ENCODE data around the gene PDSS2. TPM values are rescaled to one million over a fixed set of nuclear protein-coding genes. Genes with fewer than 3 reads are reported as not detected.

PDSS2 gene
- total and polyA plus RNA-seq, 9 of the 15 experiments (the other 6 are each of a cell fraction or from before 2014, with no cell fraction given) = 5.8 to 21.1 (median 12.0) TPM

- TF ChIP-seq REST (IDR thresholded peaks at IDR 0.05; ENCODE audit: borderline replicate concordance) = no peak
- no peak for TF ChIP-seq REST (CRISPR knock-in tag; IDR thresholded peaks at IDR 0.05; ENCODE audit: low read depth)
- peak; percentile 48 for TF ChIP-seq RBBP5 (IDR thresholded peaks at IDR 0.05; ENCODE audit: borderline replicate concordance, insufficient read depth, low read length, poor library complexity, severe bottlenecking)
- peak; percentile 79 for TF ChIP-seq PKNOX1 (IDR thresholded peaks at IDR 0.05)
- TF ChIP-seq PRPF4 (IDR thresholded peaks at IDR 0.05; ENCODE audit: insufficient read depth, low read depth, low read length, poor library complexity, severe bottlenecking) = no peak
- TF ChIP-seq JUN (IDR thresholded peaks at IDR 0.05; ENCODE audit: borderline replicate concordance, low read depth, low read length) = peak; percentile 52; the same call in 1 of the 2 replicates
- TF ChIP-seq JUN (CRISPR knock-in tag; IDR thresholded peaks at IDR 0.05; ENCODE audit: borderline replicate concordance) = 0 out of 2 replicates have a peak, but pooled peaks have one; percentile 65
- TF ChIP-seq TFAM (CRISPR knock-in tag; conservative IDR thresholded peaks at IDR 0.05) = no peak
- no peak for TF ChIP-seq MYBL2 (IDR thresholded peaks at IDR 0.05; ENCODE audit: low read depth)
- TF ChIP-seq MYBL2 (CRISPR knock-in tag; IDR thresholded peaks at IDR 0.05; ENCODE audit: borderline replicate concordance) = no peak
- TF ChIP-seq NKRF (IDR thresholded peaks at IDR 0.05; ENCODE audit: borderline replicate concordance) = peak; percentile 45; the same call in 1 of the 2 replicates
- peak; percentile 55 to 74 for TF ChIP-seq E2F6 (IDR thresholded peaks at IDR 0.05; ENCODE audit: borderline replicate concordance in 1 of 2, extremely low read depth in 1 of 2, insufficient read depth in 1 of 2, insufficient read length in 1 of 2, low read depth in 1 of 2, low read length in 1 of 2, poor library complexity in 1 of 2, severe bottlenecking in 1 of 2)
- no peak for TF ChIP-seq ZSCAN32 (CRISPR knock-in tag; IDR thresholded peaks at IDR 0.05)
Measured at GRCh38 chr6:107459283-107460082, at the start of gene PDSS2 (continued).
